Raji (cell line): ENCODE measurements around the gene ABHD1.

Experiments
- POLR2A ChIP-seq: IDR thresholded peaks from 2 replicates; pipeline ENCODE4 v1.6.1; 2011; ENCODE audit warnings: low read depth, low read length, control low read depth; ENCODE audit not compliant: insufficient read depth

Gene ABHD1

GRCh38 chr2:27145682-27146081 lies 22.1 kb downstream of the ABHD1 start:
- no peak for TF ChIP-seq POLR2A

- no peak for TF ChIP-seq POLR2A
Measured at GRCh38 chr2:27147935-27148334, 24.3 kb downstream of the ABHD1 start.

DNA sequence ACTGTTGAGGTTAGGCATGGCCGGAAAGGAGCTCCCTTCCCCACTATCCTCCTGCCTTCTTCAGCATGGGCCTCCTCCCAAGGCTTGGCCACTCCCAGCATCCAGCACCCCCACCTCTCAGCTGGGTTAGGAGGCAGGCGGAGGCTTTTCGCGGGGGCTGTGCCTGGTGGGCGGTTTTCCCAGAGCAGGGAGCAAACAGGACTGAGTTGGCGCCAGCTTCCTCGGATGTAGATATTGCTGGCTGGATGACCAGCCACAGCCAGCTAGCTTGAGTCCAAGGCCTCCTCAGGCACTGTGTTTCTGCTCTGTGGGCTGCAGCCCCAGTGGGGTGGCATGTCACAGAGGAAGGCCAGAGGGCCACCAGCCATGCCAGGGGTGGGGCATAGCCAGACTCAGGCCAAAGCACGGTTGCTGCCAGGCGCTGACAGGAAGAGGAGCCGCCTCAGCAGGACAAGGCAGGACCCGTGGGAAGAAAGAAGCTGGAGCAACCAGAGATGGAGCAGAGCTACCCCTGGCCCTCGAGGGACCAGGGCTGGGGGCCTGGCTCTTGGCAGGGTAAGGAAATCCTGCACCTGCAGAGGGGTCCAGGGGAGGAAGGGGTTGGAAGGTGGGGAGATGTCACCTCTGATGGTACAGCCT lies 25.3 kb downstream of the ABHD1 start, which contains the start of gene TCF23:
TSS of gene TCF23 (plus strand) at position 204 of the 639 bp plus-strand sequence. CDS start at position 334, 130 bp downstream.
- TF ChIP-seq POLR2A: no peak

- TF ChIP-seq POLR2A: no peak
Measured at GRCh38 chr2:27149570-27150405, 26.2 kb downstream of the ABHD1 start.

DNA sequence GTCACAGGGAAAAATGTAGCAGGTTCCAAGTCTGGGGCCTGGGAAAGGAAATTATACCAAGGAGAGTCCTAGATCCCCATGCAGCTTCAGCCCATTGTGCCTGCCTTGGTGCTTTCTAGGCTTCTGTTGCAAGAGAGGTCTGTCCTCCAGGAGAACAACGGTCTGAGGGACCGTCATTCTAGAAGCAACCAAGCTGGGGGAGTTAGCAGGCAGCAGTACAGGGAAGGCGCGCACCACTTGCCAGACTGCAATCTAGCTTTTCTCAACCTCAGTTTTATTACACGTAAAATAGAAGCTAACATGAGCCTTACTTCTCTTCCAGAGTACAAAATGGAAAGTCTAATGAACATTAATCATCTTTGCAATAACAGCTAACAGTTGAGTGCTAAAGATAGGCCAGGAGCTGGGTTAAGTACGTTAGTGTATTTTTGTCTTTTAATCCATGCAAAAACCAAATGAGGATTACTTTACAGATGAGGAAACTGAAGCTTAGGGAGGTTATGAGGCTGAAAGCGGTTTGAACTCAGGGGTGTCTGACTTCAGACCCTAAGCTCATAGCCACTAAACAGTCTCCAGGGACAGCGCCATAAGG lies 27.1 kb downstream of the ABHD1 start:
- no peak for TF ChIP-seq POLR2A

GRCh38 chr2:27152102-27152795 lies 28.6 kb downstream of the ABHD1 start:
- no peak for TF ChIP-seq POLR2A

DNA sequence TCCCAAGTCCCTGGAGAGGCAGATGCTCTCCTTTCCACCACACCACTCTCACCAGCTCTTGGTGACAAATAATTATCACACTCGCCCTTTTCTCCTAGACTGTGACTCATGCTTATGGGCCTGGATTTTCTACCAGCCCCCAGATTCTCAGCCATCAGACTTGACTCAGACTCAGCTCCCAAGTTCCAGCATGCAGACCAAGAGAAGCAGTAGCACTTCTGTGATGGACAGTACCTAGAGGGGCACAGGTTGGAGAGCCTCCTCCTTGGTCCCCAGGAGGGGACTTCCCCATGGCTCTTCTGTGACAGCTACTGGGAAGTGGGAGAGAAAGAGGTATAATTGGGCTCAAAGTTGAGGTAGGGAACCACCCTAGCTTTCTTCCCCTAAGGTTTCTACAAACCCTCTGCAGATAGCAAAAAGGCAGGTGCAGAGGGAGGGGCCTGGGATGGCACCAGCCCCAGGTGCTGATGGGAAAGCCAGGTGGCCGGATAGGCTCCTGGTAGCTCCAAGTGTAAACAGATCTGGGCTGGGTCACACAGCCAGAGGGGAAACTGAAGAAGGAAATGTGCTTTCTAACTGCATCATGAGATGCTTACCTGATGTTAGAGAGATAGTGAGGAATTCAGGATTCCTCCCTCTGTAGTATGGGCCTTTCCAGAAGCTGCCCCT lies 29.3 kb downstream of the ABHD1 start:
- TF ChIP-seq POLR2A: no peak

DNA sequence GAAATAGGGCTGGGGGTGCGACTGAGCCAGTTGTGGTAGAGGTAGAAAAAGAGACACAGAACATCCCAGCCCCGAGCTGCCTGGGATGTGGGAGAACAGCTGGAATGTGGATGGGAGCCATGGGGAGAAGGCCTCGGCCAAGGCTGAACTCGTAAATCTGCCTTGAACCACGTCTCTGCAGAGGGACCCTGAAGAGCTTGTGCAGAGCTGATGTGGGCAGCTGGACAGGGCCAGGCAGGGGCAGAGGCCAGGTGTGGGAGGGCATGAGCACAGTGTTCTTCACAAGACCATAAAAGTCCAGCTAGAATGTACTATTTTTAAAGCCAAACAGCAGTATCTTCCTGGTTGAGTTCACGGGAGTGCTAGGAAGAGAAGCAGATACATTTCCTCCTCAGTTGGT lies 30.9 kb downstream of the ABHD1 start:
- no peak for TF ChIP-seq POLR2A

- no peak for TF ChIP-seq POLR2A
Measured at GRCh38 chr2:27155069-27155520, 31.5 kb downstream of the ABHD1 start.

GRCh38 chr2:27158468-27158867 lies 34.9 kb downstream of the ABHD1 start:
- TF ChIP-seq POLR2A: no peak

- no peak for TF ChIP-seq POLR2A
Measured at GRCh38 chr2:27159271-27159670, 35.7 kb downstream of the ABHD1 start.

- TF ChIP-seq POLR2A: no peak
Measured at GRCh38 chr2:27160191-27160590, 36.6 kb downstream of the ABHD1 start.

DNA sequence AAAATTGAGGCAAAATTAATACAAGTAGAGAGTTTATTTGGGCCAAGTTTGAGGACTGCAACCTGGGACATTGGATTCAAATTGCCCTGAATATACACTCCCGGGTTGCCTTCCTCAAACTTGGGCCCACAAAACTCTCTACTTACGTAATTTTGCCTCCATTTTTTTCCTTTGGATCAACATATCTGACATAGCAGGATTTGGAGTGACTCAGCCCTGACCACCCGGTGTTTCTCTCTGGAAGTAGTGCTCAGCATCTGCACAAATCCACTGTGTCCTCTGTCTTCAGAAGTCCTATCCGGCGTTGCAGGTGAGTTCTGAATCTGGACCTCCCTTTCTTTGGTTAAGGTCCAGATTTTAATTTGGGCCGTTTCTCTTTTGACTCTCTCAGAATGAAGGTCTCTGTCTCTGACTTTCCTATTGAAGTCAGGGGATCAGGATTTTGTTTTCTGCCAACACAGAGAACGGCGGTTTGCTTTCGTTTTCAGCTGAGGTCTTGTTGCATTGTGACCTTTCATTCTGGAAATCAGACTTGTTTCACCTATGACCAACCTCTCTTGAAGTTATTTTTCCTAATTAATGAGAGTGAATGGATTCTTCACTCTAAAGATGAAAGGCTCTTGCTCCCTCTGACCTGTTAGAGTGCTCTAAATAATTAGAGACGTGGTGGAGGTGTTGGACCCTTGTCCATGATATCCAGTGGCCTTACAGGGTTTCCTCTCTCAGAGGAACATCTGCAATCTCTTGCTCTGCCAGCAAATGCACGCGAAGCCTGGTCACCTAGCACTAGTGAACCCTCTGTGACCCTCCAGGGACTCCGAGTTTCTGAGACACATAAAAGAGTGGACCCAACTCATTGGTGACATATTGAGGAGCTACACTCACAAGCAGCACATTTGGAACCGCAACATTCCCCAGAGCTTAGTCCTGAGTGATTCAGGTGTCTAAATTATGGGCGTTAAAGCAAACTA lies 38.8 kb downstream of the ABHD1 start:
- no peak for TF ChIP-seq POLR2A
